ENCODE data around the gene SYNM.

Gene SYNM

GRCh38 chr15:99090011-99090699 lies 14.7 kb upstream of the SYNM start:
- no peak overlapping the region for H3K4me3 Mint-ChIP-seq
- no peaks in the 10 kb centered on the region for H3K9me3 Mint-ChIP-seq
- H3K36me3 Mint-ChIP-seq (ENCODE audit: low read depth) = no peaks in the 10 kb centered on the region
- no peak overlapping the region for H3K27ac Mint-ChIP-seq
- TF ChIP-seq, protein P1, sequence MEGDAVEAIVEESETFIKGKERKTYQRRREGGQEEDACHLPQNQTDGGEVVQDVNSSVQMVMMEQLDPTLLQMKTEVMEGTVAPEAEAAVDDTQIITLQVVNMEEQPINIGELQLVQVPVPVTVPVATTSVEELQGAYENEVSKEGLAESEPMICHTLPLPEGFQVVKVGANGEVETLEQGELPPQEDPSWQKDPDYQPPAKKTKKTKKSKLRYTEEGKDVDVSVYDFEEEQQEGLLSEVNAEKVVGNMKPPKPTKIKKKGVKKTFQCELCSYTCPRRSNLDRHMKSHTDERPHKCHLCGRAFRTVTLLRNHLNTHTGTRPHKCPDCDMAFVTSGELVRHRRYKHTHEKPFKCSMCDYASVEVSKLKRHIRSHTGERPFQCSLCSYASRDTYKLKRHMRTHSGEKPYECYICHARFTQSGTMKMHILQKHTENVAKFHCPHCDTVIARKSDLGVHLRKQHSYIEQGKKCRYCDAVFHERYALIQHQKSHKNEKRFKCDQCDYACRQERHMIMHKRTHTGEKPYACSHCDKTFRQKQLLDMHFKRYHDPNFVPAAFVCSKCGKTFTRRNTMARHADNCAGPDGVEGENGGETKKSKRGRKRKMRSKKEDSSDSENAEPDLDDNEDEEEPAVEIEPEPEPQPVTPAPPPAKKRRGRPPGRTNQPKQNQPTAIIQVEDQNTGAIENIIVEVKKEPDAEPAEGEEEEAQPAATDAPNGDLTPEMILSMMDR (IDR thresholded peaks at IDR 0.05; ENCODE audit: unreplicated experiment in 3 of 3) = no peak
- no peaks in the 10 kb centered on the region for H3K4me1 Mint-ChIP-seq
- peaks cover 11% of the 10 kb centered on the region for H3K27me3 Mint-ChIP-seq (ENCODE audit: low read depth)

DNA sequence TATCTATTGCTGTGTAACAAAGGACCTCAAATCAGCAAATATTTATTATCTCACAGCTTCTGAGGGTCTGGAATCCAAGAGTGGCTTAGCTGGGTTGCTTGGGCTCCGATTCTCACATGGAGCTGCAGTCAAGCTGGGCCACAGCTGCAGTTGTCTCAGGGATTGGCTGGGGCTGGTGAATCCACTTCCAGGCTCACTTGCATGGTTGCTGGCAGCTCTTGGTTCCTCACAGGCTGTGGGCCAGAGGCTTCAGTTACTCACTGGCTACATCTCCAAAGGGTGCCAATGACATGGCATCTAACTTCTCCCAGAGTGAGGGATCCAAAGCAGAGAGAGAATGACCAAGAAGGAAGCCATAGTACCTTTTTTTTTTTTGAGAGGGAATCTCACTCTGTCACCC lies 13.9 kb upstream of the SYNM start:
- no peaks in the 10 kb centered on the region for H3K4me1 Mint-ChIP-seq
- H3K27ac Mint-ChIP-seq = no peak overlapping the region
- TF ChIP-seq, protein P1 (IDR thresholded peaks at IDR 0.05; ENCODE audit: unreplicated experiment in 3 of 3) = no peak
- H3K9me3 Mint-ChIP-seq = no peaks in the 10 kb centered on the region
- peaks cover 11% of the 10 kb centered on the region for H3K27me3 Mint-ChIP-seq (ENCODE audit: low read depth)
- H3K36me3 Mint-ChIP-seq (ENCODE audit: low read depth) = no peaks in the 10 kb centered on the region
- no peak overlapping the region for H3K4me3 Mint-ChIP-seq

- Mint-ChIP-seq H3K9me3 (no peaks in the 10 kb centered on the region), H3K36me3 (ENCODE audit: low read depth) (no peaks in the 10 kb centered on the region), H3K27ac (no peak overlapping the region), H3K4me3 (no peak overlapping the region), H3K4me1 (peaks cover 6% of the 10 kb centered on the region), H3K27me3 (ENCODE audit: low read depth) (peaks cover 28% of the 10 kb centered on the region)
- TF ChIP-seq, protein P1 (IDR thresholded peaks at IDR 0.05; ENCODE audit: unreplicated experiment in 3 of 3) = no peak
These were observed 12.2 kb upstream of the SYNM start for GRCh38 chr15:99092554-99093172.

- no peak overlapping the region for H3K4me3 Mint-ChIP-seq
- peaks cover 51% of the 10 kb centered on the region for H3K27me3 Mint-ChIP-seq (ENCODE audit: low read depth)
- TF ChIP-seq, protein P1 (IDR thresholded peaks at IDR 0.05; ENCODE audit: unreplicated experiment in 3 of 3) = no peak
- H3K27ac Mint-ChIP-seq = no peak overlapping the region
- H3K36me3 Mint-ChIP-seq (ENCODE audit: low read depth) = no peaks in the 10 kb centered on the region
- no peaks in the 10 kb centered on the region for H3K9me3 Mint-ChIP-seq
- H3K4me1 Mint-ChIP-seq = peaks cover 10% of the 10 kb centered on the region
These were observed 9.3 kb upstream of the SYNM start for GRCh38 chr15:99095626-99096025.

DNA sequence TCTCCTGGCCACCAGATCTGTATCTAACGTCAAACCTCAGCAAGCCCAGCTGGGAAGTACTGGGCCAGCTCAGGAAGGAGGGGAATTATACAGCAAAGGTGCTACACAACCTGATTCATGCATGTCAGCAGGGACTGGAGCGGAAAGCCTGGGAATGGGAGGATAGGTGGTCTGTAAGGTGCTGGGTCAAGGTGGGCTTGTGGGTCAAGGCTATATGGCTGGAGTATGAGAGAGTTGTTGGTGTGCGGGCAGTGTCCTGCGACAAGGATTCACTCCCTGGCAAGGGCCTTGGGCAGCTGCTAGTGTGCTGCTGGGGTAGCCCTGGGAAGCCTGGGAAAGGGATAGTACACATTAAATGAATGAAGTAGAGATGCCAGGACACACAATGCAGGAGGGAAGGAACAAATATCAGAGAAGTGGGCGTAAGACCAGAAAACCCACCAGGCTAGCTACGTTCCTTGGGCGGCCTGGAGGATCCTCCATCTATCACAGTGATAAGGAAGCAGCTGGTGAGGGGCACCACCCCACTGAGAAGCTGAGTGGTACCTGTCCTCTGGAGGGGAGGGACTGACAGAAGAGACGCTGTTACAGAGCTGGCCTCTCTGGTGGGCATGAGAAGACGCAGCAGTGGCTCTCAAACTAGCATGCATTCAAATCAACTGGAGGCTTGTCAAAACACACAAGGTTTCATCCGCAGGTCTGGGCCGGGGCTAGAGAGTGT lies 8.5 kb upstream of the SYNM start:
- TF ChIP-seq, protein P1 (IDR thresholded peaks at IDR 0.05; ENCODE audit: unreplicated experiment in 3 of 3) = no peak
- no peak overlapping the region for H3K27ac Mint-ChIP-seq
- H3K4me3 Mint-ChIP-seq = no peak overlapping the region
- H3K27me3 Mint-ChIP-seq (ENCODE audit: low read depth) = peaks cover 54% of the 10 kb centered on the region
- H3K9me3 Mint-ChIP-seq = no peaks in the 10 kb centered on the region
- H3K36me3 Mint-ChIP-seq (ENCODE audit: low read depth) = no peaks in the 10 kb centered on the region
- H3K4me1 Mint-ChIP-seq = peaks cover 10% of the 10 kb centered on the region
